IPS DF 6.9 (cell line): ENCODE results near the gene MYH11.
A peak's percentile ranks its signal among the peaks of the same experiment; 100 is the strongest.

ENCODE experiments used
- DNase-seq: peaks from one replicate; pipeline ENCODE4 v3.0.0-alpha.2; 2013; ENCODE audit warnings: low read depth, low spot score
- H3K27ac ChIP-seq: one replicate; pipeline ENCODE4 v1.5.1; 2013; ENCODE audit warnings: low read length, control low read depth
- H3K27me3 ChIP-seq: 2 replicates; pipeline ENCODE4 v1.6.1; 2013; ENCODE audit warnings: mild to moderate bottlenecking, low read length; ENCODE audit not compliant: control insufficient read depth, insufficient read depth
- H3K36me3 ChIP-seq: 2 replicates; pipeline ENCODE4 v1.6.1; 2013; ENCODE audit warnings: low read length; ENCODE audit not compliant: control insufficient read depth, insufficient read depth
- H3K4me1 ChIP-seq: 2 replicates; pipeline ENCODE4 v1.6.1; 2013; ENCODE audit warnings: low read length; ENCODE audit not compliant: control insufficient read depth, insufficient read depth
- H3K4me3 ChIP-seq: 2 replicates; pipeline ENCODE4 v1.5.1; 2013; ENCODE audit warnings: mild to moderate bottlenecking, low read length
- H3K9me3 ChIP-seq: 2 replicates; pipeline ENCODE4 v1.6.1; 2013; ENCODE audit warnings: low read length, inconsistent platforms; ENCODE audit not compliant: control insufficient read depth, insufficient read depth
- WGBS: extraction: QIAGEN DNeasy Blood & Tissue Kit; methylation state at CpG from one replicate; pipeline ENCODE4 v1.1.7; 2013; ENCODE audit warnings: mixed read lengths, missing lambda C conversion rate; ENCODE audit not compliant: insufficient read length, insufficient coverage; 5-methylcytosine and 5-hydroxymethylcytosine counted together

MYH11 gene

GRCh38 chr16:15770107-15770506 lies 86.7 kb downstream of the MYH11 start:
- H3K36me3 ChIP-seq, result no peaks in the 10 kb centered on the region
- H3K27ac ChIP-seq, result no peak overlapping the region
- no peaks in the 10 kb centered on the region for H3K9me3 ChIP-seq
- H3K4me1 ChIP-seq, result no peaks in the 10 kb centered on the region
- no peak overlapping the region for H3K4me3 ChIP-seq
- WGBS, result no CpG with 5 or more reads among the region's 7 CpGs
- no peak for DNase-seq
- H3K27me3 ChIP-seq, result no peaks in the 10 kb centered on the region

GRCh38 chr16:15769239-15769638 lies 87.6 kb downstream of the MYH11 start:
- no CpG with 5 or more reads among the region's 8 CpGs for WGBS

GRCh38 chr16:15768201-15768600 lies 88.6 kb downstream of the MYH11 start:
- no CpG with 5 or more reads among the region's 4 CpGs for WGBS
- Histone ChIP-seq H3K9me3 (no peaks in the 10 kb centered on the region), H3K27me3 (no peaks in the 10 kb centered on the region), H3K4me3 (no peak overlapping the region), H3K4me1 (no peaks in the 10 kb centered on the region), H3K36me3 (no peaks in the 10 kb centered on the region), H3K27ac (no peak overlapping the region)
- no peak for DNase-seq

More at GRCh38 chr16:15769239-15769638, 87.6 kb downstream of the MYH11 start:
- Histone ChIP-seq H3K9me3 (no peaks in the 10 kb centered on the region), H3K27me3 (no peaks in the 10 kb centered on the region), H3K4me3 (no peak overlapping the region), H3K36me3 (no peaks in the 10 kb centered on the region), H3K27ac (no peak overlapping the region), H3K4me1 (no peaks in the 10 kb centered on the region)
- no peak for DNase-seq

- 100% methylated on average over 1 of the region's 5 CpGs for WGBS
- Histone ChIP-seq H3K27me3 (no peaks in the 10 kb centered on the region), H3K27ac (no peak overlapping the region), H3K9me3 (no peaks in the 10 kb centered on the region), H3K4me1 (no peaks in the 10 kb centered on the region), H3K4me3 (no peak overlapping the region), H3K36me3 (no peaks in the 10 kb centered on the region)
- DNase-seq, result no peak
Measured at GRCh38 chr16:15766918-15767317, 89.9 kb downstream of the MYH11 start.

GRCh38 chr16:15765880-15766279 lies 90.9 kb downstream of the MYH11 start:
- peak; percentile 27 for DNase-seq
- Histone ChIP-seq H3K4me3 (no peak overlapping the region), H3K9me3 (no peaks in the 10 kb centered on the region), H3K27ac (no peak overlapping the region), H3K4me1 (no peaks in the 10 kb centered on the region), H3K27me3 (no peaks in the 10 kb centered on the region), H3K36me3 (no peaks in the 10 kb centered on the region)
- WGBS, result no CpG with 5 or more reads among the region's 3 CpGs

GRCh38 chr16:15765116-15765515 lies 91.7 kb downstream of the MYH11 start:
- H3K36me3 ChIP-seq, result no peaks in the 10 kb centered on the region
- H3K27ac ChIP-seq, result no peak overlapping the region
- H3K4me1 ChIP-seq, result no peaks in the 10 kb centered on the region
- no peak overlapping the region for H3K4me3 ChIP-seq
- 100% methylated on average over 4 of the region's 4 CpGs for WGBS
- no peaks in the 10 kb centered on the region for H3K27me3 ChIP-seq
- DNase-seq, result no peak
- no peaks in the 10 kb centered on the region for H3K9me3 ChIP-seq

- Histone ChIP-seq H3K36me3 (no peaks in the 10 kb centered on the region), H3K4me3 (no peak overlapping the region), H3K27me3 (no peaks in the 10 kb centered on the region), H3K9me3 (no peaks in the 10 kb centered on the region), H3K4me1 (no peaks in the 10 kb centered on the region), H3K27ac (no peak overlapping the region)
- no peak for DNase-seq
- no CpG with 5 or more reads among the region's 2 CpGs for WGBS
Measured at GRCh38 chr16:15764112-15764511, 92.7 kb downstream of the MYH11 start.

GRCh38 chr16:15760129-15760528 lies 96.7 kb downstream of the MYH11 start:
- no peaks in the 10 kb centered on the region for H3K9me3 ChIP-seq
- no peaks in the 10 kb centered on the region for H3K4me1 ChIP-seq
- no peak overlapping the region for H3K4me3 ChIP-seq
- H3K27ac ChIP-seq, result no peak overlapping the region
- no CpG with 5 or more reads among the region's 1 CpG for WGBS
- H3K36me3 ChIP-seq, result no peaks in the 10 kb centered on the region
- no peak for DNase-seq
- H3K27me3 ChIP-seq, result no peaks in the 10 kb centered on the region

- WGBS, result no CpG with 5 or more reads among the region's 4 CpGs
- H3K4me3 ChIP-seq, result no peak overlapping the region
- no peaks in the 10 kb centered on the region for H3K27me3 ChIP-seq
- DNase-seq, result no peak
- H3K27ac ChIP-seq, result no peak overlapping the region
- H3K4me1 ChIP-seq, result no peaks in the 10 kb centered on the region
- no peaks in the 10 kb centered on the region for H3K9me3 ChIP-seq
- H3K36me3 ChIP-seq, result no peaks in the 10 kb centered on the region
Measured at GRCh38 chr16:15759070-15759469, 97.8 kb downstream of the MYH11 start.

- no peak for DNase-seq
Measured at GRCh38 chr16:15757630-15758251, 99.1 kb downstream of the MYH11 start.

GRCh38 chr16:15757077-15757386 lies 99.8 kb downstream of the MYH11 start:
- no peak overlapping the region for H3K27ac ChIP-seq
- no peaks in the 10 kb centered on the region for H3K36me3 ChIP-seq
- no peaks in the 10 kb centered on the region for H3K27me3 ChIP-seq
- DNase-seq, result no peak
- no peaks in the 10 kb centered on the region for H3K4me1 ChIP-seq
- no CpG with 5 or more reads among the region's 10 CpGs for WGBS
- no peak overlapping the region for H3K4me3 ChIP-seq
- no peaks in the 10 kb centered on the region for H3K9me3 ChIP-seq

More at GRCh38 chr16:15757630-15758251, 99.1 kb downstream of the MYH11 start:
- H3K36me3 ChIP-seq, result no peaks in the 10 kb centered on the region
- no peak overlapping the region for H3K4me3 ChIP-seq
- no peaks in the 10 kb centered on the region for H3K27me3 ChIP-seq
- no CpG with 5 or more reads among the region's 23 CpGs for WGBS
- H3K27ac ChIP-seq, result no peak overlapping the region
- H3K4me1 ChIP-seq, result no peaks in the 10 kb centered on the region
- H3K9me3 ChIP-seq, result no peaks in the 10 kb centered on the region
